ENCODE results near the gene SAMD15.
"Not testable (repeated sequence)": the region's sequence is repeated elsewhere in the genome, so short reads cannot be mapped to it uniquely, and the experiment has no call there.

The SAMD15 gene

GRCh38 chr14:77400216-77400615, 23.0 kb downstream of the SAMD15 start:
- Mint-ChIP-seq H3K27me3 (no peaks in the 10 kb centered on the region), H3K4me1 (no peaks in the 10 kb centered on the region), H3K9me3 (no peaks in the 10 kb centered on the region), H3K4me3 (no peak overlapping the region), H3K27ac (ENCODE audit: low read depth) (no peak overlapping the region), H3K36me3 (ENCODE audit: insufficient read depth) (no peaks in the 10 kb centered on the region)
- no peak for DNase-seq (ENCODE audit: low spot score in 2 of 2)
- ATAC-seq (replicated peaks; ENCODE audit: extremely low read depth, poor library complexity, severe bottlenecking), result no peak

GRCh38 chr14:77403768-77404167, 26.6 kb downstream of the SAMD15 start:
- Mint-ChIP-seq H3K36me3 (ENCODE audit: insufficient read depth) (no peaks in the 10 kb centered on the region), H3K27me3 (no peaks in the 10 kb centered on the region), H3K4me3 (no peak overlapping the region), H3K4me1 (peaks cover 6% of the 10 kb centered on the region), H3K9me3 (no peaks in the 10 kb centered on the region), H3K27ac (ENCODE audit: low read depth) (no peak overlapping the region)
- ATAC-seq (replicated peaks; ENCODE audit: extremely low read depth, poor library complexity, severe bottlenecking) (no peak), DNase-seq (ENCODE audit: low spot score in 2 of 2) (no peak)

DNA sequence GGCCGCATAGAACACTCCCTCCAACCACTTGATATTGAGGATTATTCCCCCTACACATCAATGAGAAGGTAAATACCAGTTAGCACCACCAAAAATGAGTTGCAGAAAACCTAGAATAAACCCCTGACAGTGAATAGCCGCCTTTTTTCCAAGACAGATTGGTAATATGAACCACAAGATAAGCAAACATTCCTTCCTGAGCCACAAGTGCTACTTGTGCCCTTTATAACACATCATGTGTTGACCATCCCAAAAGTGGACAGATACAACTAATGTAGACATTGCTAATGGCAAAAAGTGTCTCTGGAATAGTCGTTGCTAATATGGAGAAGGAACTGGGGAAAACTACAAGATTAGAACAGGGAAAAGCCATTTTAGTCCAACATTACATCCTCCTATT, 28.9 kb downstream of the SAMD15 start:
- Mint-ChIP-seq H3K27me3 (no peaks in the 10 kb centered on the region), H3K4me1 (peaks cover 6% of the 10 kb centered on the region), H3K27ac (ENCODE audit: low read depth) (no peak overlapping the region), H3K4me3 (no peak overlapping the region), H3K36me3 (ENCODE audit: insufficient read depth) (no peaks in the 10 kb centered on the region), H3K9me3 (no peaks in the 10 kb centered on the region)
- ATAC-seq (replicated peaks; ENCODE audit: extremely low read depth, poor library complexity, severe bottlenecking) (no peak), DNase-seq (ENCODE audit: low spot score in 2 of 2) (no peak)

GRCh38 chr14:77406718-77407117, 29.5 kb downstream of the SAMD15 start:
- H3K36me3 Mint-ChIP-seq (ENCODE audit: insufficient read depth), result no peaks in the 10 kb centered on the region
- H3K27ac Mint-ChIP-seq (ENCODE audit: low read depth), result no peak overlapping the region
- ATAC-seq (replicated peaks; ENCODE audit: extremely low read depth, poor library complexity, severe bottlenecking), result no peak
- no peaks in the 10 kb centered on the region for H3K9me3 Mint-ChIP-seq
- no peak for DNase-seq (ENCODE audit: low spot score in 2 of 2)
- H3K4me3 Mint-ChIP-seq, result no peak overlapping the region
- no peaks in the 10 kb centered on the region for H3K27me3 Mint-ChIP-seq
- H3K4me1 Mint-ChIP-seq, result peaks cover 6% of the 10 kb centered on the region

GRCh38 chr14:77407158-77407557, 30.0 kb downstream of the SAMD15 start:
- ATAC-seq (replicated peaks; ENCODE audit: extremely low read depth, poor library complexity, severe bottlenecking) (no peak), DNase-seq (ENCODE audit: low spot score in 2 of 2) (no peak)
- H3K4me1 Mint-ChIP-seq, result peaks cover 6% of the 10 kb centered on the region
- no peak overlapping the region for H3K4me3 Mint-ChIP-seq
- no peaks in the 10 kb centered on the region for H3K36me3 Mint-ChIP-seq (ENCODE audit: insufficient read depth)
- no peaks in the 10 kb centered on the region for H3K27me3 Mint-ChIP-seq
- no peak overlapping the region for H3K27ac Mint-ChIP-seq (ENCODE audit: low read depth)
- H3K9me3 Mint-ChIP-seq, result no peaks in the 10 kb centered on the region

- H3K27me3 Mint-ChIP-seq, result no peaks in the 10 kb centered on the region
- no peak overlapping the region for H3K4me3 Mint-ChIP-seq
- DNase-seq (ENCODE audit: low spot score in 2 of 2), result no peak
- no peaks in the 10 kb centered on the region for H3K36me3 Mint-ChIP-seq (ENCODE audit: insufficient read depth)
- peaks cover 6% of the 10 kb centered on the region for H3K4me1 Mint-ChIP-seq
- ATAC-seq (replicated peaks; ENCODE audit: extremely low read depth, poor library complexity, severe bottlenecking), result no peak
- H3K9me3 Mint-ChIP-seq, result no peaks in the 10 kb centered on the region
- H3K27ac Mint-ChIP-seq (ENCODE audit: low read depth), result no peak overlapping the region
Measured at GRCh38 chr14:77409131-77409533, 32.0 kb downstream of the SAMD15 start.

DNA sequence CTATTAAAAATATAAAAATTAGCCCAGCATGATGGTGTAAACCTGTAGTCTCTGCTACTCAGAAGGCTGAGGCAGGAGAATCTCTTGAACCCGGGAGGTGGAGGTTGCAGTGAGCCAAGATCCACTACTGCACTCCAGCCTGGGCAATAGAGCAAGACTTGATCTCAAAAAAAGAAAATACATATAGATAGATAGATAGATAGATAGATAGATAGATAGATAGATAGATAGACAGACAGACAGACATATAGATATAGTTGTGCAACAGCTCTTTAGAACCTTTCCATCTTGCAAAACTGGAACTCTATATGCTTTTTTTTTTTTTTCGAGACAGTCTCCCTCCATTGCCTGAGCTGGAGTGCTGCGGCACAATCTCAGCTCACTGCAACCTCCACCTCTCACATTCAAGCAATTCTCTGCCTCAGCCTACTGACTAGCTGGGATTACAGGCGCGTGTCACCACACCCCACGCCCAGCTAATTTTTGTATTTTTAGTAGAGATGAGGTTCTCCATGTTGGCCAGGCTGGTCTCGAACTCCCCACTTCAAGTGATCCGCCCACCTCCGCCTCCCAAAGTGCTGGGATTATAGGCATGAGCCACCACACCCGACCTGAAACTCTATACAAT, 38.3 kb downstream of the SAMD15 start:
- not testable (repeated sequence) for H3K4me3 Mint-ChIP-seq; H3K27ac Mint-ChIP-seq (ENCODE audit: low read depth); DNase-seq (ENCODE audit: low spot score in 2 of 2); H3K36me3 Mint-ChIP-seq (ENCODE audit: insufficient read depth); H3K4me1 Mint-ChIP-seq; ATAC-seq (replicated peaks; ENCODE audit: extremely low read depth, poor library complexity, severe bottlenecking); H3K9me3 Mint-ChIP-seq; H3K27me3 Mint-ChIP-seq

- H3K4me3 Mint-ChIP-seq; H3K9me3 Mint-ChIP-seq; H3K27me3 Mint-ChIP-seq; H3K27ac Mint-ChIP-seq (ENCODE audit: low read depth); H3K36me3 Mint-ChIP-seq (ENCODE audit: insufficient read depth); DNase-seq (ENCODE audit: low spot score in 2 of 2); ATAC-seq (replicated peaks; ENCODE audit: extremely low read depth, poor library complexity, severe bottlenecking); H3K4me1 Mint-ChIP-seq: not testable (repeated sequence)
Measured at GRCh38 chr14:77416098-77416497, 38.9 kb downstream of the SAMD15 start.

- Mint-ChIP-seq H3K36me3 (ENCODE audit: insufficient read depth) (no peaks in the 10 kb centered on the region), H3K9me3 (peaks cover 7% of the 10 kb centered on the region), H3K4me3 (no peak overlapping the region), H3K4me1 (no peaks in the 10 kb centered on the region), H3K27ac (ENCODE audit: low read depth) (no peak overlapping the region), H3K27me3 (no peaks in the 10 kb centered on the region)
- ATAC-seq (replicated peaks; ENCODE audit: extremely low read depth, poor library complexity, severe bottlenecking), result no peak
- DNase-seq (ENCODE audit: low spot score in 2 of 2), result no peak
Measured at GRCh38 chr14:77416836-77417235, 39.7 kb downstream of the SAMD15 start.

DNA sequence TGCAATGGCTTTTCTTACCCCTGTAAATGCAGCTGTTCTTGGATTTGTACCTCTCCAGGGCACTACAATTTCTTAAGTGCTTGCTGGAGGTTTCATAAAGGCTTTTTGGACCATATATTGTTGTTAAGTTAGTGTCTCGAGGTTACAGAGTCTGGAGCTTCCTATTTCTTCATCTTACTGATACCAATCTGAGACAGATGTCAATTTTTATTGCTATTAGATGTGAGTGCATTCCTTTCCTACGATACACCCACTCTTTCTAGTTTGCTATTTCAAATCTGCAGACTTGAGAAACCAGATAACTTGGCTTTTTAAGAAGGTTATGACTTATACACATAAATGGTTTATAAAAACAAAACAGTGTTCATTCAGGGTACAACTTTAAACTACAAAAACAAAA, 44.0 kb downstream of the SAMD15 start:
- Mint-ChIP-seq H3K36me3 (ENCODE audit: insufficient read depth) (peaks cover 18% of the 10 kb centered on the region), H3K4me3 (no peak overlapping the region), H3K9me3 (peaks cover 7% of the 10 kb centered on the region), H3K27ac (ENCODE audit: low read depth) (no peak overlapping the region), H3K27me3 (no peaks in the 10 kb centered on the region), H3K4me1 (no peaks in the 10 kb centered on the region)
- no peak for ATAC-seq (replicated peaks; ENCODE audit: extremely low read depth, poor library complexity, severe bottlenecking)
- no peak for DNase-seq (ENCODE audit: low spot score in 2 of 2)

GRCh38 chr14:77423423-77423822, 46.2 kb downstream of the SAMD15 start, which contains the start of gene NOXRED1:
Gene NOXRED1, minus strand, starts transcription at chr14:77423523. Its CDS starts 634 bp downstream, at chr14:77422889.
- Mint-ChIP-seq H3K27me3 (no peaks in the 10 kb centered on the region), H3K4me1 (no peaks in the 10 kb centered on the region), H3K4me3 (no peak within 1 kb of the TSS), H3K9me3 (peaks cover 7% of the 10 kb centered on the region), H3K36me3 (ENCODE audit: insufficient read depth) (peaks cover 35% of the 10 kb centered on the region), H3K27ac (ENCODE audit: low read depth) (no peak within 1 kb of the TSS)
- no peak for DNase-seq (ENCODE audit: low spot score in 2 of 2)
- ATAC-seq (replicated peaks; ENCODE audit: extremely low read depth, poor library complexity, severe bottlenecking), result no peak

GRCh38 chr14:77424862-77425261, 47.7 kb downstream of the SAMD15 start:
- ATAC-seq (replicated peaks; ENCODE audit: extremely low read depth, poor library complexity, severe bottlenecking), result no peak
- Mint-ChIP-seq H3K4me3 (no peak overlapping the region), H3K27ac (ENCODE audit: low read depth) (no peak overlapping the region), H3K4me1 (no peaks in the 10 kb centered on the region), H3K9me3 (peaks cover 4% of the 10 kb centered on the region), H3K36me3 (ENCODE audit: insufficient read depth) (peaks cover 47% of the 10 kb centered on the region), H3K27me3 (no peaks in the 10 kb centered on the region)
- no peak for DNase-seq (ENCODE audit: low spot score in 2 of 2)

- no peak overlapping the region for H3K4me3 Mint-ChIP-seq
- no peaks in the 10 kb centered on the region for H3K9me3 Mint-ChIP-seq
- H3K36me3 Mint-ChIP-seq (ENCODE audit: insufficient read depth), result peaks cover 58% of the 10 kb centered on the region
- peaks cover 6% of the 10 kb centered on the region for H3K4me1 Mint-ChIP-seq
- DNase-seq (ENCODE audit: low spot score in 2 of 2) (no peak), ATAC-seq (replicated peaks; ENCODE audit: extremely low read depth, poor library complexity, severe bottlenecking) (no peak)
- H3K27me3 Mint-ChIP-seq, result no peaks in the 10 kb centered on the region
- H3K27ac Mint-ChIP-seq (ENCODE audit: low read depth), result no peak overlapping the region
Measured at GRCh38 chr14:77426396-77426795, 49.2 kb downstream of the SAMD15 start.
